22Rv1 (cell line): ENCODE results near the gene IL6.

Experiments
- ZFX ChIP-seq: fragments of 450-650 bp; IDR thresholded peaks from 2 replicates; pipeline ENCODE4 v1.6.1; 2017; ENCODE audit warnings: antibody characterized with exemption, borderline replicate concordance
- TF ChIP-seq, protein P1 (sequence below): fragments of 450-650 bp; IDR thresholded peaks from 2 replicates; pipeline ENCODE4 v1.5.1; 2017; ENCODE audit warnings: mild to moderate bottlenecking

DNA sequence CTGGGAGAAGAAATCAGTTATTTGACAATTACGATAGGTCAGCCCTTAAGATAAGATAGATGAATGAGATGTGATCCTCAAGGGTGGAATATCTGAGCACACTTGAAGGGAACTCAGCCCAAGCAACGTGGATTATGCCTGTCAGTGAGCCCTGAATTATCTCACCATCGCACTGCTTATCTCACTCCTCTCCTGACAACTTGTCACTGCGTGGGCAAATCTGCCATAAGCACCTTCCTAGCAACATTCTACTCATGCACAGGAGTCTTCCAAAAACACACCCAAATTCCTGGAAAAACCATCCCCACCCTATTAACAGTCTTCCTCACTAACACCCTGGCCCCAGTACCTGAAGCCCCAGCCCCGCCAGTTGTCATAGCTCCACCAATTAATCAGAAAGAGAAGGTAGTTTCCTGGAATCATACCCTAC is 46.5 kb upstream of the IL6 start:
- TF ChIP-seq, protein P1, sequence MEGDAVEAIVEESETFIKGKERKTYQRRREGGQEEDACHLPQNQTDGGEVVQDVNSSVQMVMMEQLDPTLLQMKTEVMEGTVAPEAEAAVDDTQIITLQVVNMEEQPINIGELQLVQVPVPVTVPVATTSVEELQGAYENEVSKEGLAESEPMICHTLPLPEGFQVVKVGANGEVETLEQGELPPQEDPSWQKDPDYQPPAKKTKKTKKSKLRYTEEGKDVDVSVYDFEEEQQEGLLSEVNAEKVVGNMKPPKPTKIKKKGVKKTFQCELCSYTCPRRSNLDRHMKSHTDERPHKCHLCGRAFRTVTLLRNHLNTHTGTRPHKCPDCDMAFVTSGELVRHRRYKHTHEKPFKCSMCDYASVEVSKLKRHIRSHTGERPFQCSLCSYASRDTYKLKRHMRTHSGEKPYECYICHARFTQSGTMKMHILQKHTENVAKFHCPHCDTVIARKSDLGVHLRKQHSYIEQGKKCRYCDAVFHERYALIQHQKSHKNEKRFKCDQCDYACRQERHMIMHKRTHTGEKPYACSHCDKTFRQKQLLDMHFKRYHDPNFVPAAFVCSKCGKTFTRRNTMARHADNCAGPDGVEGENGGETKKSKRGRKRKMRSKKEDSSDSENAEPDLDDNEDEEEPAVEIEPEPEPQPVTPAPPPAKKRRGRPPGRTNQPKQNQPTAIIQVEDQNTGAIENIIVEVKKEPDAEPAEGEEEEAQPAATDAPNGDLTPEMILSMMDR, result no peak
- TF ChIP-seq ZFX, result no peak
